DMS79 (cell line): ENCODE results near the gene TMUB1.

Experiments
- DNase-seq: peaks from one replicate; lab custom pipeline; 2025; lab: John Stamatoyannopoulos, UW

The TMUB1 gene

GRCh38 chr7:151121380-151122170, 38.3 kb upstream of the TMUB1 start:
- DNase-seq: no peak

GRCh38 chr7:151120896-151121295, 37.6 kb upstream of the TMUB1 start:
- DNase-seq: no peak

DNA sequence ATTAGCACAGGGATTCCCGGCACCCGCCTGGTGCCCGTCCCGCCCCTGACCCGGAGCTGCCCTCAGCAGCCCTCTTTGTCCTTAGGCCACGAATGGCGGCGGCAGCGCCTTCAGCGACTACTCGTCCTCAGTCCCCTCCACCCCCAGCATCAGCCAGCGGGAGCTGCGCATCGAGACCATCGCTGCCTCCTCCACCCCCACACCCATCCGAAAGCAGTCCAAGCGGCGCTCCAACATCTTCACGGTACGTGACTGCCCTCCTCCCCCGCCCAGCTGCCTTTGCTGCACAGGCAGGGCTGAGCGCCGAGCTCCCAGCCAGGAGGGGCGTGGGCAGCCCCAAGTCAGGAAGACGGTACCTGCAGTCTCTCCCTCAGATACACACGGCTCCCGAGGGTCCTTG, 36.6 kb upstream of the TMUB1 start:
- DNase-seq: no peak

DNA sequence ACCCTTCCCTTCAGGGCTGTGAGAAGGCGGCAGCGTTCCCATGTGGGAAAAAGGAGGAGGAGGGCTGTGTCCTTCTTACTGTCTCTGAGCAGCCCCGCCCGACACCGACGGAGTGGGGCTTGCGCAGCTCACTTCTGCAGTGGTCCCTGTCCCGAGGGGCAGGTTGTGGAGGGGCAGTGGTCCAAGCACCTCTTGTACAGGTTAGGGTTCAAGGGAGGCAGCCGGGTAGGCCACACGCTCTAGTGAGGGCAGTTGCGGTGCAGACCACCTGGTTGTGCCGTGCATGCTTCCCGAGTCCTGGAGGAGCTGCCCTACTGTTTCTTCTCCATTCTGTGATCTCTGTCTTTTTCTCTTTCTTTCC, 35.7 kb upstream of the TMUB1 start:
- no peak for DNase-seq

- no peak for DNase-seq
These were observed 35.1 kb upstream of the TMUB1 start for GRCh38 chr7:151118108-151119054.

DNA sequence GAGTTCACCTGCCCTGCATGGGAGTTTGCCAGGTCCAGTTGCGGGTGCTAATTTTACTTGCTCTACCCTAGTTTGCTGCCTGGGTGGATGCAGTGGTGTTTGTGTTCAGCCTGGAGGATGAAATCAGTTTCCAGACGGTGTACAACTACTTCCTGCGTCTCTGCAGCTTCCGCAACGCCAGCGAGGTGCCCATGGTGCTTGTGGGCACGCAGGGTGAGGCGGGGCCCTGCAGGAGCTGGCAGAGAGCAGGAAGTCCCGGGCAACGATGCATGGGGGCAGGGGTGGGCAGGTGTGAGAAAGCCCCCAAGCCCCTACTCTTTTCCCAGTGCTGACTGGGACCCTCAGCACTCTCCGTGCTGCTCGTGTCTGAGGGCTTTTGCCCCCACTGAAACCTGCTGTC, 34.3 kb upstream of the TMUB1 start:
- DNase-seq: no peak

DNA sequence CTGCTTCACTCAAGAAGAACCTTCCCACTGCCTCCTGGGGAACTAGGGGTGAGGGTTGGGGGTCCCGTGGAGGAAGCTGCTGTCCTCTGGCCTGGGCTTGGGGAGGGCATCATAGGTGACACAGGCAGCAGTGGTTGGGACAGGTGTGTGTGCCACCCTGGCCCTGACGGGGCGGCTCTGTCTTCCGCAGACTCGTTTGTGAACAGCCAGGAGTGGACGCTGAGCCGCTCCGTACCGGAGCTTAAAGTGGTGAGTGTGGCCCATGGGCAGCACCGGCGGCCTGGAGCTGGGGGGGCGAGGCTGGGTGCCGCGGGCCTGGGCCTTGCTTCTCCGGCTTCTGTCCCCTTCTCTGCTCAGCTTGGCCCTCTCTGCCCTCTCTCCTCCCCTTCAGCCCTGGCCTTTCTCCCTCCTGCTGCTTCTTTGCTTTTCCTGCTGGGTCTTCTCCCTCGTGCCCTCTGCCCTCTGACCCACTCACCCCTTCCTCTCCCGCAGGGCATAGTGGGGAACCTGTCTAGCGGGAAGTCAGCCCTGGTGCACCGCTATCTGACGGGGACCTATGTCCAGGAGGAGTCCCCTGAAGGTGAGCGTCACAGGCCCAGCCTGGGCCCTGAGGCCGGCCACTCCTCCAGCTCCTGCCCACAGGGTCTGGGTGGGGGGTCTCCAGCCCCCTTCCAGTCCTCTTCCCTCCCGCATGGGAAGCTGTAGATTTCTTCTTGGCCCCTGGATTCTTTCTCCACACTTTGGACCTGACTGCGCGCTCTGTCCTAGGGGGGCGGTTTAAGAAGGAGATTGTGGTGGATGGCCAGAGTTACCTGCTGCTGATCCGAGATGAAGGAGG, 33.5 kb upstream of the TMUB1 start:
- DNase-seq: no peak

DNA sequence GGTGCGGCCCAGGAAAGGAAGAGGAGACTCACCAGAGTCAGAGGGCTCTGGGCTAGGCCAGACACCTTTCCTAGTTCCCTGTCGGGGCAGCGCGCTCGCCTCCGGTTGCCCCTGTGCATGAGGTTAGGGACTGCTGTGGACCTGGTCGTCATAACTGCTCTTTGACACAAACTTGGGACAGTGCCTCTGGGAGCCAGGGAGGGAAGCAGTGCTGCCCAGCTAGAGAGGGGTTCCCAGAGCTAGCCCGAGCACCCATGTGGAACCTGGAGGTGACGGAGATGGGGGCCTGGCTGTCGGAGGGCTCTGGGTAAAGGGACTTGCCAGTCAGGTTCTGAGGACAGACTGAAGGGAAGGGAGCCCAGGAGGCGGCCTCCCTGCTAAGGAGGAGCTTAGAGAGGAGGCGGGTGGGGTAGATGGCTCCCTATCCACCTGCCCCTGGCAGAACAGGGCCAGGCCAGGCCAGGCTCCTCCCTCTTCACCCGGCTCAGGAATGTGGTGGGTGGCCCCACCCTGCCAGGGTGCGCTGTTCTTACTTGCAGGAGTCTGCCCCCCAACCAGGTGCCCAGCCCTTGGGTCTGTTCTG, 32.6 kb upstream of the TMUB1 start:
- no peak for DNase-seq

- no peak for DNase-seq
These were observed 32.0 kb upstream of the TMUB1 start for GRCh38 chr7:151115121-151115835.

- no peak for DNase-seq
These were observed 31.1 kb upstream of the TMUB1 start for GRCh38 chr7:151114151-151115090.

- no peak for DNase-seq
These were observed 30.3 kb upstream of the TMUB1 start for GRCh38 chr7:151113344-151114150.

- no peak for DNase-seq
These were observed 27.8 kb upstream of the TMUB1 start for GRCh38 chr7:151110941-151111645.

GRCh38 chr7:151110236-151110940, 27.1 kb upstream of the TMUB1 start:
- no peak for DNase-seq

DNA sequence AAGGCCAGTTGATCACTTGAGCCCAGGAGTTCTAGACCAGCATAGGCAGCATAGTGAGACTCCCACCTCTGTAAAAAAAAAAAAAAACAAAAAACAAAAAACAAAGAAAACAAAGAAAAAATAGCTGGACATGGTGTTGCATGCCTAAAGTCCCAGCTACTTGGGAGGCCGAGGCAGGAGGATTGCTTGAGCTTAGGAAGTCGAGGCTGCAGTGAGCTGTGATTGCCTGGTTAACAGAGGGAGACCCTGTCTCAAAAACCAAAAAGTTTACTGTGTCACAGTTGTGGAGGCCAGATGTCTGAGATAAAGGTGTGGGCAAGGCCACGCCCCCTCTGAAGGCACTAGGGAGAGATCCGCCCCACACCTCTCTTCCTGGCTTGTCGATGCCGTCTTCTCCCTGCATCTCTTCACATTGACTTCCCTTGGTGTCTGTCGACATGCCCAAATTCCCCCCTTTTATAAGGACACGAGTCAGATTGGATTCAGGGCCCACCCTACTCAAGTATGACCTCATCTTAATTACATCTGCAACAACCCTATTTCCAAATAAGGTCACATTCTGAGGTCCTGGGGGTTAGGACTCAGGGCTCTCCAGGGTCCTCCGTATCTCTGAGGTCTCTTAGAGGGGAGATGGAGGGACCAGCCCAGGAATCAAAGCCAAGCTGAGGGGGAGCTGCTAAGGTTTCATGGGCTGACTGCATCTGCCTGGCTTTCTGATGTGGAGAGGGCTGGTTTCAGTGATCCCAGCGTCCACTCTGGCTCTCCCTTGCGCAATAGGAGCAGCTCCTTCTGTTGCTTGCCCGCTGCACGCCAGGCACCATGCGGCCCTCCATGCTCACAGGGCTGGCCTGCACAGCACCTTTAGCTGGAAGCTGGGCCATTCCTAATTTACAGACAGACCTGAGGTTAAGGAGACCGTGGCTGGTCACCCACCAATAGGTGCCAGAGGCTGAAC, 26.1 kb upstream of the TMUB1 start:
- DNase-seq: no peak

DNA sequence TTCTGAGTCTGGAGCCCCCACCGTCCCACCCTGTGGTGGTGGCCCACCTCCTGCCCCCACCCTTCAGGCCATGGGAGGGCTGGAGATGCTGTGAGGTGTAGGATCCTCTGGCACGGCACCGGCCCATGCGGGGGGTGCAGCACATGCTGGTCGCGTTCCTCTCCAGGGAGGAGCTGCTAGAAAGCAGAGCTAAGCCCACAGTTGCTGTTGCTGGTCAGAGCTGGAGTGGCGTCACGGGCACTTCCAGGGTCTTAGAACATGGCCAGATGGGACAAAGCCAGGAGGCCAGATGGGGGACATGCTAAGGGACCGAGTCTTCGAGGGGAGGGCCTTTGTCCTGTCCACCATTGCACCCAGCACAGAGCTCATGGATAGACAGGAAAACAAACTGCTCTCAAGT, 24.6 kb upstream of the TMUB1 start:
- no peak for DNase-seq

- no peak for DNase-seq
These were observed 21.3 kb upstream of the TMUB1 start for GRCh38 chr7:151104411-151105235.
